ENCODE data around the gene ADGRV1. TPM values are rescaled to one million over a fixed set of nuclear protein-coding genes. Genes with fewer than 3 reads are reported as not detected.

The ADGRV1 gene
- total and polyA plus RNA-seq, 9 of the 15 experiments (the other 6 are each of a cell fraction or from before 2014, with no cell fraction given) = 21.7 to 156 (median 58.2) TPM

GRCh38 chr5:91121347-91121993 is 562.9 kb downstream of the ADGRV1 start (continued):
- TF ChIP-seq ARID4B (CRISPR knock-in tag; IDR thresholded peaks at IDR 0.05) (no peak), E2F1 (CRISPR knock-in tag; IDR thresholded peaks at IDR 0.05) (no peak), GATA2 (CRISPR knock-in tag; IDR thresholded peaks at IDR 0.05) (no peak), RBBP5 (IDR thresholded peaks at IDR 0.05; ENCODE audit: borderline replicate concordance, insufficient read depth, low read length, poor library complexity, severe bottlenecking) (no peak), ZNF395 (CRISPR knock-in tag; IDR thresholded peaks at IDR 0.05) (no peak), USF1 (CRISPR knock-in tag; IDR thresholded peaks at IDR 0.05) (no peak), ZFP30 (CRISPR knock-in tag; IDR thresholded peaks at IDR 0.05; ENCODE audit: borderline replicate concordance) (no peak), GTF2A2 (tag; IDR thresholded peaks at IDR 0.05) (no peak), CEBPZ (IDR thresholded peaks at IDR 0.05; ENCODE audit: borderline replicate concordance, low read depth, low read length) (no peak)

All from K562 (cell line).